MCF 10A (cell line): ENCODE measurements around the gene C3orf33. TPM values are rescaled to one million over a fixed set of nuclear protein-coding genes. Genes with fewer than 3 reads are reported as not detected.

ENCODE experiments used
- BruUV-seq: library from RNA; stranded (reverse); fragments of 400-500 nt; replicated peaks from 2 replicates; lab custom pipeline; 2021; lab: Mats Ljungman, UMichigan
- CTCF ChIA-PET: fragments of 300-600 bp; sonication (Branson Sonifier 250); formaldehyde crosslinking; extraction: SDS; loops from one replicate; lab custom pipeline; 2021; ENCODE audit warnings: antibody characterized with exemption, inconsistent platforms; lab: Yijun Ruan, JAX
- POLR2A ChIA-PET: fragments of 300-600, 350-650 bp; sonication (Branson Sonifier 250); formaldehyde crosslinking; extraction: SDS; loops from one replicate; lab custom pipeline; 2020; ENCODE audit warnings: antibody characterized with exemption, inconsistent platforms; lab: Yijun Ruan, JAX
- DNase-seq: peaks from one replicate; pipeline ENCODE4 v3.0.0-alpha.2; 2018; ENCODE audit not compliant: unreplicated experiment
- H3K27ac Mint-ChIP-seq: one replicate; pipeline ENCODE4 v1.8.0; 2022; ENCODE audit warnings: mild to moderate bottlenecking, low read depth, mixed read lengths; ENCODE audit not compliant: unreplicated experiment
- H3K27me3 Mint-ChIP-seq: one replicate; pipeline ENCODE4 v1.8.0; 2022; ENCODE audit warnings: mixed read lengths; ENCODE audit not compliant: insufficient read depth, unreplicated experiment
- H3K36me3 Mint-ChIP-seq: one replicate; pipeline ENCODE4 v1.8.0; 2022; ENCODE audit warnings: mild to moderate bottlenecking, moderate library complexity, mixed read lengths; ENCODE audit not compliant: insufficient read depth, unreplicated experiment
- H3K4me1 Mint-ChIP-seq: one replicate; pipeline ENCODE4 v1.8.0; 2022; ENCODE audit warnings: mixed read lengths; ENCODE audit not compliant: insufficient read depth, unreplicated experiment
- H3K4me3 Mint-ChIP-seq: one replicate; pipeline ENCODE4 v1.8.0; 2022; ENCODE audit warnings: mild to moderate bottlenecking, moderate library complexity, mixed read lengths; ENCODE audit not compliant: unreplicated experiment
- H3K9me3 Mint-ChIP-seq: one replicate; pipeline ENCODE4 v1.8.0; 2022; ENCODE audit warnings: mixed read lengths; ENCODE audit not compliant: unreplicated experiment
- CTCF ChIP-seq: fragments of 200-600 bp; IDR thresholded peaks from one replicate; pipeline ENCODE4 v1.8.0; 2022; ENCODE audit warnings: antibody characterized with exemption, mild to moderate bottlenecking; ENCODE audit not compliant: unreplicated experiment
- intact Hi-C: fragments of 100-400 bp; cut with micrococcal nuclease; formaldehyde crosslinking; loops from 2 replicates; pipeline ENCODE4 v1.14.1; 2022
- total RNA-seq: library from RNA; stranded (reverse); gene quantifications from 2 replicates; pipeline ENCODE4 v1.2.3, GENCODE V29; 2022

C3orf33 gene
- total RNA-seq, 1 experiment from 2014 or later: 3.6 TPM

- H3K4me1 Mint-ChIP-seq: peaks cover 5% of the 10 kb centered on the region
- intact Hi-C loops: no loop called here
- DNase-seq: no peak
- TF ChIP-seq CTCF: no peak
- BruUV-seq: no TSS peak
- H3K4me3 Mint-ChIP-seq: no peak overlapping the region
- H3K9me3 Mint-ChIP-seq: no peaks in the 10 kb centered on the region
- H3K27ac Mint-ChIP-seq: no peak overlapping the region
- ChIA-PET CTCF (interaction anchor here (0.7 to 0.8 kb wide), 3 partner anchors 400 to 1661 kb away, joined by 3 read pairs; no protein-coding TSS in a partner anchor), POLR2A (interaction anchor here (0.7 kb wide), 1 partner anchor 552 kb away, joined by 3 read pairs; no protein-coding TSS in a partner anchor)
- H3K36me3 Mint-ChIP-seq: no peaks in the 10 kb centered on the region
- peaks cover 24% of the 10 kb centered on the region for H3K27me3 Mint-ChIP-seq
Measured at GRCh38 chr3:155747286-155747945, 58.7 kb downstream of the C3orf33 start.

GRCh38 chr3:155746703-155747102 is 59.4 kb downstream of the C3orf33 start:
- H3K27ac Mint-ChIP-seq: no peak overlapping the region
- POLR2A ChIA-PET: interaction anchor here (0.7 kb wide), 1 partner anchor 551 kb away, joined by 3 read pairs; no protein-coding TSS in a partner anchor

GRCh38 chr3:155745795-155746550 is 60.1 kb downstream of the C3orf33 start:
- H3K4me3 Mint-ChIP-seq: peak overlapping the region; percentile 78
- H3K9me3 Mint-ChIP-seq: no peaks in the 10 kb centered on the region
- CTCF ChIA-PET: interaction anchor here (0.6 kb wide), 2 partner anchors 16 to 44 kb away, joined by 3 read pairs; no protein-coding TSS in a partner anchor
- peaks cover 24% of the 10 kb centered on the region for H3K27me3 Mint-ChIP-seq
- BruUV-seq: no TSS peak
- POLR2A ChIA-PET: interaction anchor here (0.5 to 0.7 kb wide), 2 partner anchors 30 to 72 kb away, joined by 3 to 4 read pairs; no protein-coding TSS in a partner anchor
- TF ChIP-seq CTCF: no peak
- DNase-seq: peak; percentile 44
- peaks cover 5% of the 10 kb centered on the region for H3K4me1 Mint-ChIP-seq
- no peaks in the 10 kb centered on the region for H3K36me3 Mint-ChIP-seq
- no peak overlapping the region for H3K27ac Mint-ChIP-seq
- intact Hi-C loops: no loop called here

More at GRCh38 chr3:155746703-155747102, 59.4 kb downstream of the C3orf33 start:
- peaks cover 5% of the 10 kb centered on the region for H3K4me1 Mint-ChIP-seq
- no peak for TF ChIP-seq CTCF
- CTCF ChIA-PET: interaction anchor here (0.7 kb wide), 1 partner anchor 629 kb away, joined by 3 read pairs; no protein-coding TSS in a partner anchor
- intact Hi-C loops: no loop called here
- H3K27me3 Mint-ChIP-seq: peaks cover 24% of the 10 kb centered on the region
- DNase-seq: no peak
- H3K9me3 Mint-ChIP-seq: no peaks in the 10 kb centered on the region
- H3K4me3 Mint-ChIP-seq: no peak overlapping the region
- no peaks in the 10 kb centered on the region for H3K36me3 Mint-ChIP-seq
- no TSS peak for BruUV-seq
